Adrenal gland (tissue), 5 donors: ENCODE results near the gene HHIP.

Experiments used
- POLR2A ChIP-seq, 2 donors: fragments of 450-650 bp; IDR thresholded peaks; one replicate each; pipeline ENCODE4 v1.6.1; 2017; ENCODE audit warnings: antibody characterized with exemption in 2 of 2, mild to moderate bottlenecking in 2 of 2, moderate library complexity in 1 of 2
- TF ChIP-seq, protein P1 (sequence below), 6 experiments: fragments of 450-650 bp in 4 of 6; fragments of 200-600 bp in 2 of 6; sonication (generic) in 1 of 6; IDR thresholded peaks; 1 replicate in 5 of 6; 2 replicates in 1 of 6; pipeline versions ENCODE4 v1.5.1 to v1.8.0; 2016 to 2021; ENCODE audit warnings: antibody characterized with exemption in 6 of 6, mild to moderate bottlenecking in 2 of 6, moderate library complexity in 1 of 6
- donor health status: DM: no; HTN: no; CAD: no.

- TF ChIP-seq, protein P1, sequence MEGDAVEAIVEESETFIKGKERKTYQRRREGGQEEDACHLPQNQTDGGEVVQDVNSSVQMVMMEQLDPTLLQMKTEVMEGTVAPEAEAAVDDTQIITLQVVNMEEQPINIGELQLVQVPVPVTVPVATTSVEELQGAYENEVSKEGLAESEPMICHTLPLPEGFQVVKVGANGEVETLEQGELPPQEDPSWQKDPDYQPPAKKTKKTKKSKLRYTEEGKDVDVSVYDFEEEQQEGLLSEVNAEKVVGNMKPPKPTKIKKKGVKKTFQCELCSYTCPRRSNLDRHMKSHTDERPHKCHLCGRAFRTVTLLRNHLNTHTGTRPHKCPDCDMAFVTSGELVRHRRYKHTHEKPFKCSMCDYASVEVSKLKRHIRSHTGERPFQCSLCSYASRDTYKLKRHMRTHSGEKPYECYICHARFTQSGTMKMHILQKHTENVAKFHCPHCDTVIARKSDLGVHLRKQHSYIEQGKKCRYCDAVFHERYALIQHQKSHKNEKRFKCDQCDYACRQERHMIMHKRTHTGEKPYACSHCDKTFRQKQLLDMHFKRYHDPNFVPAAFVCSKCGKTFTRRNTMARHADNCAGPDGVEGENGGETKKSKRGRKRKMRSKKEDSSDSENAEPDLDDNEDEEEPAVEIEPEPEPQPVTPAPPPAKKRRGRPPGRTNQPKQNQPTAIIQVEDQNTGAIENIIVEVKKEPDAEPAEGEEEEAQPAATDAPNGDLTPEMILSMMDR (IDR thresholded peaks at IDR 0.05), result no peak
- TF ChIP-seq POLR2A (IDR thresholded peaks at IDR 0.05), result no peak
Measured at GRCh38 chr4:144720491-144720890, 74.5 kb downstream of the HHIP start.
